ENCODE data around the gene FMOD.

The FMOD gene

DNA sequence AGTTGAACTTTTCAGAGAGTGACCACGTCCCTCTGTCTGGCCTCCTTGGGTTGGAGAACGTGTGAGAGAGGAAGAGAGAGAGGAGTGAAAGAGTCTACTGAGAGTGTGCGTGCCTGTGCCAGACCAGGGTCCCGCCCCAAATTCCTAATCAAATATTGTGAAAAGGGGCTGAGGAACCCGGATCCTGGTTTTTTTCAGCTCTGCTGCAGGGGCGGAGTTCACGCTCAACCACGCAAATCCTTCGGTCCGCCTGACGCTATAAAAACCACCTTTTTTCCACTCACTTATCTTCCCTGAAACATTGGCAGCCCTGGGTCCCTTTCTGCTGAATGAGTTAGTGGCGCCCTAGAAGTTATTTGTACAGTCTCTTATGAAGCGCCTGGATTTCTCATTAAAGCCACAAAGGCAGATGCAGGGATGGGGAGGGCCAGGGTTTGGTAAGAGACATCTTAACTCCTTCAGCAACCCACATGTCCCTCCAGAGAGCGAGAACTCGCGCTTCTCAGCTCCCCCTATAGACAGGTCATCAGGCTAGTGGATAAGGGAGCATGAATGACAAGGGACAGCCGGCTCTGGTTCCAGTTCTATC, at the start of gene FMOD:
Gene FMOD (minus strand): TSS at position 86 of the 589 bp plus-strand sequence. CDS start 2,852 bp downstream, outside the sequence.
- H3K9me3 Mint-ChIP-seq, result no peaks in the 10 kb centered on the region
- H3K36me3 Mint-ChIP-seq (ENCODE audit: low read depth), result no peaks in the 10 kb centered on the region
- H3K27ac Mint-ChIP-seq, result peak within 1 kb of the TSS in 2 of 3 experiments; percentile 67 to 76
- TF ChIP-seq, protein P1, sequence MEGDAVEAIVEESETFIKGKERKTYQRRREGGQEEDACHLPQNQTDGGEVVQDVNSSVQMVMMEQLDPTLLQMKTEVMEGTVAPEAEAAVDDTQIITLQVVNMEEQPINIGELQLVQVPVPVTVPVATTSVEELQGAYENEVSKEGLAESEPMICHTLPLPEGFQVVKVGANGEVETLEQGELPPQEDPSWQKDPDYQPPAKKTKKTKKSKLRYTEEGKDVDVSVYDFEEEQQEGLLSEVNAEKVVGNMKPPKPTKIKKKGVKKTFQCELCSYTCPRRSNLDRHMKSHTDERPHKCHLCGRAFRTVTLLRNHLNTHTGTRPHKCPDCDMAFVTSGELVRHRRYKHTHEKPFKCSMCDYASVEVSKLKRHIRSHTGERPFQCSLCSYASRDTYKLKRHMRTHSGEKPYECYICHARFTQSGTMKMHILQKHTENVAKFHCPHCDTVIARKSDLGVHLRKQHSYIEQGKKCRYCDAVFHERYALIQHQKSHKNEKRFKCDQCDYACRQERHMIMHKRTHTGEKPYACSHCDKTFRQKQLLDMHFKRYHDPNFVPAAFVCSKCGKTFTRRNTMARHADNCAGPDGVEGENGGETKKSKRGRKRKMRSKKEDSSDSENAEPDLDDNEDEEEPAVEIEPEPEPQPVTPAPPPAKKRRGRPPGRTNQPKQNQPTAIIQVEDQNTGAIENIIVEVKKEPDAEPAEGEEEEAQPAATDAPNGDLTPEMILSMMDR (IDR thresholded peaks at IDR 0.05; ENCODE audit: unreplicated experiment in 3 of 3), result peak in 1 of 3 experiments; percentile 7
- peak within 1 kb of the TSS in 2 of 3 experiments; percentile 73 to 80 for H3K4me3 Mint-ChIP-seq
- H3K27me3 Mint-ChIP-seq (ENCODE audit: low read depth), result peaks cover 19% of the 10 kb centered on the region
- H3K4me1 Mint-ChIP-seq, result peaks cover 27% of the 10 kb centered on the region

DNA sequence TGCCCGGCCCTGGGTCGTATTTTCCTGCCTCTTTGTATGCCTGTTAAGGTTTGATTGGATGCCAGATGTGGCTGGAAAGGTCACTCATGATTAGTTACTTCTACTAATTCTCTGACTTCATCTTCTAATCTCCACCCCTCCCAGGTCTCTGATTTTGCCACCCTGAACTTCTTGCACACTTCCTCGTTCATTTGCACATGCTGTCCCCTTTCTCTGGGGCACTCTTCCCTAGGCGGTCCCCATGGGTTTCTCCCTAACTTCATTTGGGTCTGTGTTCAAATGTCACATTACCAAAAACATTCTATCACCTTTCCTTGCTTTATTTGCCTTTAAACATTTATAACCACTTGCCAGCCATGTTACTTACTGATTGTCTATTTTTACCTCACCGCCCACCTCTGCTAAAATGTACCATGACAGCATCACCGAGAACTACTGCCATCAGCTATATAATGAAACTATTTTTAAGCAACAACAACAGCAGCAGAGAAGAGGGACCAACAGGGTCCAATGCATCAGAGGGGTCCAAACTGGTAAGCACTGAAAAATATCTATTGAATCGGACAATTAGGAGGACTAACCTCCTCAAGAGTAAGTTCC, 45.8 kb upstream of the FMOD start:
- H3K4me1 Mint-ChIP-seq, result peaks cover 6% of the 10 kb centered on the region
- TF ChIP-seq, protein P1 (IDR thresholded peaks at IDR 0.05; ENCODE audit: unreplicated experiment in 3 of 3), result no peak
- H3K27me3 Mint-ChIP-seq (ENCODE audit: low read depth), result no peaks in the 10 kb centered on the region
- no peaks in the 10 kb centered on the region for H3K36me3 Mint-ChIP-seq (ENCODE audit: low read depth)
- H3K4me3 Mint-ChIP-seq, result no peak overlapping the region
- H3K27ac Mint-ChIP-seq, result no peak overlapping the region
- H3K9me3 Mint-ChIP-seq, result peaks cover 9% of the 10 kb centered on the region

DNA sequence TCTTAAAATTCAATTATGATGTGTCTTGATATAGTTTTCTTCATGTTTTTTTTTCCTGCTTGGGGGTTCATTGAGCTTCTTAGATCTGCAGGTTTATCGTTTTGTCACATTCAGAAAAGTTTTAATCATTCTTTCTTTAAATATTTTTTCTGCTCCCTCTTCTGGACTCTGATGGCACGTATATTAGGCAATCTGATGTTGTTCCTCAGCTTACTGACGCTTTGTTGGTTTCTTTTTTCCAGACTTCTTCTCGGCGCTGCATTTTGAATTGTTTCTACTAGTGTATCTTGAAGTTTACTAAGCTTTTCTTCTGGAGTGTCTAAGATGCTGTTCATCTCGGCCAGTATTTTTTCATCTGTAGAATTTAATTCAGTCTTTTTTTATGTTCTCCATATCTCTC, 44.8 kb upstream of the FMOD start:
- Mint-ChIP-seq H3K4me3 (no peak overlapping the region), H3K27me3 (ENCODE audit: low read depth) (no peaks in the 10 kb centered on the region), H3K9me3 (peaks cover 9% of the 10 kb centered on the region), H3K27ac (no peak overlapping the region), H3K36me3 (ENCODE audit: low read depth) (no peaks in the 10 kb centered on the region), H3K4me1 (no peaks in the 10 kb centered on the region)
- TF ChIP-seq, protein P1 (IDR thresholded peaks at IDR 0.05; ENCODE audit: unreplicated experiment in 3 of 3), result no peak

DNA sequence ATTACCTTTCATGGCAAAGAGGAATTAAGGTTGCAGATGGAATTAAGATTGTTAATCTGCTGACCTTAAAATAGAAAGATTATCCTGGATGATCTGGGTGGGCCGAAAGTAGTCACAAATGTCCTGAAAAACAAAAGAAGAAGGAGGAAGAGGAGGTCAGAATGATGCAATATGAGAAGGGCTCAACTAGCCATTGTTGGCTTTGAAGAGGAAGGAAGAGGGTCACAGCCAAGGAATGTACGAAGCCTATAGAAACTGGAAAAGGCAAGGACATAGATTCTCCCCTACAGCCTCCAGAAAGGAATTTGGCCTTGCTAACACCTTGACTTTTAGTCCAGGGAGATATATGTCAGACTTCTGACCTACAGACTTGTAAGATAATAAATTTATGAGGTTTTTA, 39.4 kb upstream of the FMOD start:
- Mint-ChIP-seq H3K36me3 (ENCODE audit: low read depth) (no peaks in the 10 kb centered on the region), H3K4me1 (no peaks in the 10 kb centered on the region), H3K4me3 (no peak overlapping the region), H3K9me3 (peaks cover 9% of the 10 kb centered on the region), H3K27ac (no peak overlapping the region), H3K27me3 (ENCODE audit: low read depth) (peaks cover 4% of the 10 kb centered on the region)
- TF ChIP-seq, protein P1 (IDR thresholded peaks at IDR 0.05; ENCODE audit: unreplicated experiment in 3 of 3), result no peak

DNA sequence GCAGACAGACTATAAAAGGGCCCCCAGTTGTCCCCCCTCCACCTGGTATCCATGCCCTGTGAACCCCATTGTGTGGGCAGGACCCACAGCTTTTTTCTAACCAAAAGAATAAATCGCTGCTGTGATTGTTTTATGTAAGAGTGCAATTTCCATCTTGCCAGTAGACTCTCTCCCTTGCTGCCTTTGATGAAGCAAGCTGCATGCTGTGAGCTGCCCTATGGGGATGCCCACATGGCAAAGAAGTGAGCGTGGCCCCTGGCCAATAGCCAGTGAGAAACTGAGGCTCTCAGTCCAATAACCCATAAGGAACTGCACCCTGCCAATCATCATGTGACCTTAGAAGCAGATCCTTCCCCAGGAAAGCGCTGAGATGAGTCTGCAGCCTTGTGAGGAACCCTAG, 37.8 kb upstream of the FMOD start:
- peaks cover 9% of the 10 kb centered on the region for H3K4me1 Mint-ChIP-seq
- H3K4me3 Mint-ChIP-seq, result no peak overlapping the region
- H3K9me3 Mint-ChIP-seq, result peaks cover 6% of the 10 kb centered on the region
- TF ChIP-seq, protein P1 (IDR thresholded peaks at IDR 0.05; ENCODE audit: unreplicated experiment in 3 of 3), result no peak
- no peak overlapping the region for H3K27ac Mint-ChIP-seq
- H3K27me3 Mint-ChIP-seq (ENCODE audit: low read depth), result peaks cover 5% of the 10 kb centered on the region
- H3K36me3 Mint-ChIP-seq (ENCODE audit: low read depth), result no peaks in the 10 kb centered on the region

DNA sequence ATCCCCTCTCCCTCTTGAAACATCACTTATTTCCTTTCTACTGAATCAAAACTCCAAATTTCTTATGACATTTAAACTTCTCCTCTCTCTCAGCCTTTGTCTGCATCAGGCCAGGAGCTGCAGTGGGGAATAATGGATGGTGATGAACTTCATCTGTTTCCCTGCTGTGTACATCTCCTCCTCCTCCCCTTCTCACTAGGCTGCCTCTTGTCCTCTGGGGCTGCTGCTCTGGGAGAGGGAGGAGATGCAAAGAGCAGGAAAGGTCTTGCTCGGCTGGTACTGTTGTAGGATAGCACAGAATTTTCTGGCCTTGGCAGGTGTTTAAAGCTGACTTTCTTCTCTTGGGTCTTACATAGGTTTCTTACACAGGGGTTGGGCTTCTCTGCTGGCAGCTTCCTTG, 31.1 kb upstream of the FMOD start:
- Mint-ChIP-seq H3K9me3 (peaks cover 4% of the 10 kb centered on the region), H3K36me3 (ENCODE audit: low read depth) (no peaks in the 10 kb centered on the region), H3K4me1 (peaks cover 45% of the 10 kb centered on the region), H3K27me3 (ENCODE audit: low read depth) (peaks cover 9% of the 10 kb centered on the region), H3K4me3 (no peak overlapping the region), H3K27ac (peak overlapping the region; percentile 57 to 82 (median 69))
- TF ChIP-seq, protein P1 (IDR thresholded peaks at IDR 0.05; ENCODE audit: unreplicated experiment in 3 of 3), result no peak

Data from nephron (organoid).